CD4-positive, alpha-beta T cell treated with Interleukin-17A for 4 hours (primary cell): ENCODE results near the gene NRXN3.

Experiments used
- DNase-seq: peaks from one replicate; pipeline ENCODE4 v3.0.0-alpha.2; 2020; ENCODE audit warnings: mixed read lengths

NRXN3 gene

GRCh38 chr14:79809849-79810612 is 1639.9 kb downstream of the NRXN3 start:
- DNase-seq: no peak

DNA sequence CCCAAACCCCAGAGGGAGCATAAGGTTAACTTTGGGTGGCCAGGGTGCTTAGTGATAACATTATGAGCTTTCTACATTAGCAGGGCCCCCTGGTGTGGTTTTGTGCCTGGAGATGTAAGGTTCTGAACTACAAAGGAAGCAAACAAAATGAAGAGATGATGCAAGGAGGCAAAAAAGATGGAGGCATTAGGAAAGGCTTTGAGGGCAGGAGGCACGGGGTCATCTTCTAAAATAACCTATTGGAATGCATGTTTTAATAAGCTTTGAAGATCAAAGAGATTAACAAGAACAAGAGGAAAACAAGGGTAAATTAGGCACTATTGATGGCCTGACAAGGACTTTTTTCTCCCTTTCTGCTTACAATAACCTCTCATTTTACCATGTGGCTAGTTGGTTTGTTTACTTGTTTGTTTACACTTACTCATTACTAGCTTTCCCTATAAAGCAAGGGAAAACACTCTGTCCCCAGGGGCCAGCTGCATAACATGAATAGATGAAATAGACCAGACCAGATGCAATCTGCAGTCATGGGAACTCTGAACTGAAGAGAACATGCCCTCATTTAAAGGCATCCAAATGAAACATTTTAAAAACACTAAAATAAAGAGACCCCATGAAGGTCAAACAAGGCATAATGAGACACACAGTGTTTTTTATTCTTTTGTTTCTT is 1650.8 kb downstream of the NRXN3 start:
- no peak for DNase-seq

DNA sequence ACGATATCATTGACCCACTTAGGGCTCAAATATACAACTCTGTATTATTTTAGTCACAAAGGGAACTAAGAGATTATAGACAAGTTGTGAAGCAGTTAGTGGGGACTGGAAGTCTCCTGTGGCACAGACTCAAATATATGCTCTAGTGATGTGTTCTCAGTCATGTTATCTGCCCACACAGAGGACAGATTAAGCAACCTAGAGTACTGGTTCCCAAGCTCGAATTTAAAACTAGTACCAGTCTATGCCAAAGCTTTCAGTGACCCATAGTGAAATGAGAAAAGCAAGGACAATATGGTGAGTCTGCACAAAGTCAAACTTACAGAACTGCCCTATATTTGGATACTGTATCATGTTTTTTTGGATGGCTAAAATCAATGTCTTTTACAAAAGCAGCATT is 1651.9 kb downstream of the NRXN3 start:
- DNase-seq: no peak

- DNase-seq: no peak
These were observed 1654.9 kb downstream of the NRXN3 start for GRCh38 chr14:79825046-79825521.

DNA sequence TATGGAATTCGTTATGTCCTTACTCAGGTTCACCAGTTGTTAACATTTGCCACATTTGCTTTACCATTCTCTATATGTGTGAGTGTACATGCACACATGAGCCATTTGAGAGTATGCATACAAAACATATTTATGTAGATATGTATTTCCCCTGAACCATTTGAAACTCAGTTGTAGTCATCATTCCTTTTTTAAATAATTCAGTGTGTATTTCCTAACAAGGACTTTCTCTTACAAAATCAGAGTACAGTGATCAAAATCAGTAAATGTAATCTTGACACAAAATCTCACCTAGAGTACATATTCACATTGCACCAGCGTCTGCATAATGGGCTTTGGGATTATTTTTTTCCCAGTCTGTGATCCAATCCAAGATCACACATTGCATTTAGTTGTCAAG is 1656.2 kb downstream of the NRXN3 start:
- DNase-seq: no peak

GRCh38 chr14:79829405-79830166 is 1659.4 kb downstream of the NRXN3 start:
- no peak for DNase-seq

DNA sequence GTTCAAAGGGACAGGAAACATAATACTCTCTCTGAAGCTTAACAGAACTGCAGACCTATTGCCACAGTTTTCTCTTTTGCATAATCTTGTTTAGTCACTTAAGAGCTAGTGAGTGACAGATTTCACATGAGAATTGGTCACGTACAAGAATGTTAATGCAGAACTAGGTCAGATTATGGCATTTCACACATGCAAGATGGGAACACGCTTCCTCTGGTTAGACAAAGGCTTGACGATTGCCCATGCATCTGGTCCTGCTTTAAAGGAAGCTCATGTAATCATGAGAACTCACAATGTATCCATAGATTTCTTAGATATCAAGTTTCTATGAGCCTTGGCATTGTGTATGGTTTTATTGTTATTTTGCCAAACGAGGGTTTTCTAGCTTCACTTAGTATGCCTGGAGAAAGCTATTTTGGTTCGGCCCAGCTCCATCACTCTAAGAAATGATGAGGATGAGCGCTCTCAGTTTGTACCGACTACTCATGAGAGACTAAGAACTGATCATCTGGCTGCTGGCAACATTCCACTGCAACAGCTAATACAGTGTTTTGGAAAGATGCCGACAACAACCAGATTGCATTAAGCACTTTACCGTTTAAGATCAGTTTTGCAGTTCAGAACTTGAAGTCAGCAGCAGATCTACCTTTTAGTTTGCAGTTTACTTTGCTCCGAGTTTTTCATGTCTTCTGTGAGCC is 1661.2 kb downstream of the NRXN3 start:
- DNase-seq: no peak

DNA sequence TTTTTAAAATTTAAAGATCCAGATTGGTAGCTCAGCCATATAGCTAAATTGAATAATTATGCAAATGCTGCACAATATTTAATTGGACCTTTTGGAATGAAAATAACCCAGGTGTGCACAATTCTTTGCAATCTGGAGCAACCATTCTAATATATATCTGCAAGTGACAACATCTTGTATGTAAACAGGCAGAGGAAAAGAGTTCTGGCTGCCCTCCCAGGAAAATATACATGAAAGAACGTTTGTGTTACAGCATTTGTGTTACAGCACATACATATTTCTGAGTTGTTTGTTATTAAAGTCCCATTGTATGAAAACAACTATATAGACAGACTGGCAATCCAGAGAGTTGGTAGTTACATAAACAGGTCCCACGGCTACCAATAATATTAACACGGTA is 1663.6 kb downstream of the NRXN3 start:
- no peak for DNase-seq

GRCh38 chr14:79834868-79835267 is 1664.7 kb downstream of the NRXN3 start:
- no peak for DNase-seq

- no peak for DNase-seq
These were observed 1666.4 kb downstream of the NRXN3 start for GRCh38 chr14:79836577-79836976.

DNA sequence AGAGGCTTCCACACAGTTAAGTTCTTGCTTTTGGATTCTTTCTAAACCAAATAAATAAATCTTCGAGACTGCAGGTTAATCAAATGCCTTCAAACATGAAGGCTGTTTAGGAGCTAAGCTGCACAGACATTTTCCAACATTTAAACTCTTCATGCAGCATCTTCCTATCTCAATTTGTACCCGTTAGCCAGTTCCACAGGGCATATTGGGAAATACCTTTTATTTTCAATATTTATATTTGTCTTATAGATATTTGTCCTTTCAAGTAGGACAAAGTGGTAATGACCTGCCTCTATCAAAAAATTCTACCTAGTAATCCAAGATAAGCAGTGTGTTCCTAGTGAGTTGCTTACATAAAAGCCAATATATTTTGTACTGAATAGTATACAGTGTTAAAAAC is 1667.5 kb downstream of the NRXN3 start:
- DNase-seq: no peak

GRCh38 chr14:79840103-79840502 is 1669.9 kb downstream of the NRXN3 start:
- no peak for DNase-seq

DNA sequence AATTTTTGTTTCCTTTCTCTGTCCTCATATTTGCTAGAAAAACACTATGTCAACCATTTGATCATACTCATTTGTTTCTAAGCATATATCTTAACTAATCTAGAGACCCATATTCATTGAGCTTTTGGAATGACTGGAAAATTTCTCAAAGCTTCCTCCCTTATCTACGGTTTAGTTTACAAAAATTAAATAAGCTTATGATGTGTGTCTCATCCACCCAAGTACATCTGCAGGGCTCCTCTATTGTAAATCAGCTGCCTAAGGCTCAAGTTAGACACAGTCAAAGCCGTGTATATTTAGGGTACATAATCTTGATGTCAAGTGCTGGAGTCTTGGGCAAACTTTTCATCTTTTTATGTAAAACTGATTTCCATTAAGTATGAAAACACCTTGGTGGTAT is 1670.7 kb downstream of the NRXN3 start:
- no peak for DNase-seq

DNA sequence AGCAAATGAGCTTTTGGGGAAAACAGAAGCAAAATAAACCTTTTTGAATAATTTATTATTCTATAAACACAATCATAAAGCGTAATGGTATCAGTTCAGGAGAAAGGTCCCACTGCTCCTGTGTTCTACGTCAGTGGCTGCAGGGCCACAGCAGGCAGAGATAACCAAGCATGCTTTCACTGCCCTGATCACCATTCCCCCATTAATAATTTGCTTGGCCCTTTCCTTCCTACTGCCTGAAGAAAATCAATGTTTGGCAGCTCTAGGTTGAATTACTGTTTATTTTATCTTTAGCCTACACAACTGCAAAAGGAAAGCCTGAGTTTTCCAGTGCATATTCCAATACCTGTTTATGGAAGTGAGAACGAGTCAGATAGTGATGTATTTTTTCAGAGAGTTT is 1671.3 kb downstream of the NRXN3 start:
- no peak for DNase-seq

GRCh38 chr14:79842270-79842669 is 1672.1 kb downstream of the NRXN3 start:
- no peak for DNase-seq

- DNase-seq: no peak
These were observed 1683.0 kb downstream of the NRXN3 start for GRCh38 chr14:79852950-79853744.

DNA sequence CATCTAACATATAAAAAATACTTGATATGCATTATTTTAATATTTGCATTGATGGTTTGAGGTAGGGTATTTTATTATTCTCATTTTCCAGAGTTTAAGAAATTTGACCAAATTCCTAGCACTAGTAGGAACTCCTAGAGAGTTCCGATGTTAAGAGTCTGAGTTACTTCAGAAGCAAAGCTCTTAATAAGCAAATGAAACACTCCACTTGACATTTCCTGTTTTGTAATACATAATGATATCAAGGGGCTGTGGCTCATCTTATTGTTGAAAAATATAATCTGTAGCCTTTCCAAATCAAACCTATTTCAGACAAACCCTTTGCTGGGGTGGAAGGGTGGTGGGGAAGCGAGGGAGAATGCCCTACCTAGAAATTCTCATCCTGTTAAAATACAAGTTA is 1685.6 kb downstream of the NRXN3 start:
- DNase-seq: no peak

GRCh38 chr14:79856381-79856780 is 1686.2 kb downstream of the NRXN3 start:
- DNase-seq: no peak

DNA sequence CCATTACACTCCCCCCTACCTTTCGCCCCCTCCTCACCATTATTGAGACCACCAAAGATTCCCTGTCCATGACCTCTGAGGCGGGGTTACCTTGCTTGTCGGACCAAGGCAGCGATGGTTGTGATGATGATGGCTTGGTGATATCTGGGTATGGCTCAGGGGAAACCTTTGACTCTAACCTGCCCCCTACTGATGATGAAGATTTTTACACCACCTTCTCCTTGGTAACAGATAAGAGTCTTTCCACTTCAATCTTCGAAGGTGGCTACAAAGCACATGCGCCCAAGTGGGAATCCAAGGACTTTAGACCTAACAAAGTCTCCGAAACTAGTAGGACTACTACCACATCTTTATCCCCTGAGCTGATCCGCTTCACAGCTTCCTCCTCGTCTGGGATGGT is 1690.9 kb downstream of the NRXN3 start:
- no peak for DNase-seq

GRCh38 chr14:79862045-79862444 is 1691.9 kb downstream of the NRXN3 start:
- DNase-seq: no peak

DNA sequence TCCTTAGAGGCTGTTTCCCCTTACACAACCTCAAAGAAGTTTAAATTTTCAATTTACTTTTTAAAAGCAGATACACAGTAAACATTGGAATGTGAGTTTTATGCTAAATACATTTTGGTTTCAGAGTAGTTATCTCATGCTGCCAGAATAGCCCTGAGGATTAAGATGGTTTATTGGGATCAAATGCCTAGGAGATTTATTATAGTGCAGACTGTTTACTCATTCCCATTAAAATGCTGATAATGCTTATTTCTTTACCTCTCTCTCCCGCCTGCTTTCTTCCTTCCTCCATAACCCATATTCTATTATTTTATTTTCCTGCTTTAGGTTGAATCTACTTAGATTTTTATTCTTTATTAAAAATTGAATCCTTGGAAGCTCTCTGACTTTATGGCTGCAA is 1701.0 kb downstream of the NRXN3 start:
- DNase-seq: no peak

DNA sequence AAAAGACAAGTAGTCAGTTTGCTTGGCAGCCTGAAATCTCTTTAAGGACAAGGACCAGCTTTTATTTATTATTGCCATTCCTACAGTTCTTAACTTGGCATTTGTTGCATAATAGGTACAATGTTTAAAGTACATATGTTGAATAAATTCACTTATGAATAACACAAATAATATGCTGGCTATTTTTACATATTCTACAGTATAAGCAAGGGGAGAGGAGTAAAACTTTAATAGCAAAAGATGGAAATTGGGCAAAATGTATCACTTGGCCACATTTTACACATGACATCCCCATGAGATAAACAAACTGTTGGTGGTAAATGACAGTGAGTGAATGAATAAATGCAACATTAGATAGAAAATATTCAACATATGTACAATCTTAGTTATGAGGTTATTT is 1708.1 kb downstream of the NRXN3 start:
- no peak for DNase-seq
